GM23338 (cell line): Measurements from ENCODE around the gene DRC1.

Experiments
- POLR2AphosphoS5 ChIP-seq: IDR thresholded peaks from 2 replicates; pipeline ENCODE4 v1.6.1; 2016; ENCODE audit warnings: antibody characterized with exemption, low read depth
- TF ChIP-seq, protein P1 (sequence below), 2 experiments: fragments of 200-600 bp in 1 of 2; sonication (generic) in 1 of 2; conservative IDR thresholded peaks; 2 replicates each; pipeline versions ENCODE4 v1.5.1 to v1.6.1; 2016 to 2017; ENCODE audit warnings: antibody characterized with exemption in 2 of 2, low read depth in 2 of 2, mild to moderate bottlenecking in 2 of 2, moderate library complexity in 1 of 2

- TF ChIP-seq, protein P1, sequence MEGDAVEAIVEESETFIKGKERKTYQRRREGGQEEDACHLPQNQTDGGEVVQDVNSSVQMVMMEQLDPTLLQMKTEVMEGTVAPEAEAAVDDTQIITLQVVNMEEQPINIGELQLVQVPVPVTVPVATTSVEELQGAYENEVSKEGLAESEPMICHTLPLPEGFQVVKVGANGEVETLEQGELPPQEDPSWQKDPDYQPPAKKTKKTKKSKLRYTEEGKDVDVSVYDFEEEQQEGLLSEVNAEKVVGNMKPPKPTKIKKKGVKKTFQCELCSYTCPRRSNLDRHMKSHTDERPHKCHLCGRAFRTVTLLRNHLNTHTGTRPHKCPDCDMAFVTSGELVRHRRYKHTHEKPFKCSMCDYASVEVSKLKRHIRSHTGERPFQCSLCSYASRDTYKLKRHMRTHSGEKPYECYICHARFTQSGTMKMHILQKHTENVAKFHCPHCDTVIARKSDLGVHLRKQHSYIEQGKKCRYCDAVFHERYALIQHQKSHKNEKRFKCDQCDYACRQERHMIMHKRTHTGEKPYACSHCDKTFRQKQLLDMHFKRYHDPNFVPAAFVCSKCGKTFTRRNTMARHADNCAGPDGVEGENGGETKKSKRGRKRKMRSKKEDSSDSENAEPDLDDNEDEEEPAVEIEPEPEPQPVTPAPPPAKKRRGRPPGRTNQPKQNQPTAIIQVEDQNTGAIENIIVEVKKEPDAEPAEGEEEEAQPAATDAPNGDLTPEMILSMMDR (conservative IDR thresholded peaks at IDR 0.05; ENCODE audit: low read depth in 2 of 2): peak; percentile 30 to 45
- TF ChIP-seq POLR2AphosphoS5: no peak
Measured at GRCh38 chr2:26459991-26460612, 58.4 kb downstream of the DRC1 start.
